Tibial artery (tissue), 4 donors: Measurements from ENCODE around the gene CC2D2A.
"Not testable (repeated sequence)": the region's sequence is repeated elsewhere in the genome, so short reads cannot be mapped to it uniquely, and the experiment has no call there.

ENCODE experiments used
- DNase-seq, 2 donors: peaks; one replicate each; pipeline ENCODE4 v3.0.0-alpha.2; 2019
- H3K27ac ChIP-seq, 2 donors: fragments of 200-600 bp; sonication (generic) in 1 of 2; 1 replicate in 1 of 2; 2 replicates in 1 of 2; pipeline ENCODE4 v1.5.1; 2018 to 2019; ENCODE audit warnings: mild to moderate bottlenecking in 1 of 2
- H3K27me3 ChIP-seq, 2 donors: fragments of 200-600 bp; sonication (generic) in 1 of 2; one replicate each; pipeline versions ENCODE4 v1.5.1 to v1.6.0; 2016 to 2019
- H3K36me3 ChIP-seq, 3 donors: fragments of 200-600 bp; sonication (generic) in 2 of 3; one replicate each; pipeline ENCODE4 v1.5.1; 2016 to 2019; ENCODE audit warnings: mild to moderate bottlenecking in 2 of 3
- H3K4me1 ChIP-seq, 4 donors: fragments of 200-600 bp; sonication (generic) in 2 of 4; 1 replicate in 3 of 4; 2 replicates in 1 of 4; pipeline ENCODE4 v1.5.1; 2016 to 2019
- H3K4me3 ChIP-seq, 2 donors: fragments of 200-600 bp; sonication (generic) in 1 of 2; 1 replicate in 1 of 2; 2 replicates in 1 of 2; pipeline ENCODE4 v1.5.1; 2018 to 2019; ENCODE audit warnings: mild to moderate bottlenecking in 2 of 2
- H3K9me3 ChIP-seq, 3 donors: fragments of 200-600 bp; sonication (generic) in 1 of 3; one replicate each; pipeline ENCODE4 v1.5.1; 2016 to 2019
- intact Hi-C: fragments of 100-400 bp; cut with DNase I; formaldehyde crosslinking; loops from one replicate; pipeline ENCODE4 v1.15.0; 2023; ENCODE audit warnings: low total_unique reads
- TF ChIP-seq, protein P1 (sequence below), 2 experiments: fragments of 200-600 bp in 1 of 2; fragments of 450-650 bp in 1 of 2; IDR thresholded peaks; one replicate each; pipeline ENCODE4 v1.5.1; 2017 to 2019; ENCODE audit warnings: antibody characterized with exemption in 2 of 2, mild to moderate bottlenecking in 1 of 2, moderate library complexity in 1 of 2

The CC2D2A gene

DNA sequence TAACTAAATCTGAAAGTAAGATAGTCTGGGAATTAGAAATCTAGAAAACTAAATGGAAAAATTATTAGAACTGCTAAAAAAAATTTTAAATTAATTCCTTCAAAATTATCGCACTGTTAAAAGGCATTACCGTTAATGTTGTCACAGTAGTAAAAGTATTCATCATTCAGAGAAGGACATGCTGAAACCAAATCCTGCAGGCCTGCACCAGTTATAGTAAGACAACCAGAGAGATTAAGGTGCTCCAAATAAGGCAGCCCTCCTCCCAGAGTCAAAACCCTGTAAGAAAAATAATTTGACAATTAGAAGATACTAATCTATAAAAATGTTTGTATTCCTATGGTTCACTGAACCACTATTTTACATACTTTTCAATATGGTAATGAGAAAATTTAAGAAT, 142.5 kb downstream of the CC2D2A start:
- TF ChIP-seq, protein P1, sequence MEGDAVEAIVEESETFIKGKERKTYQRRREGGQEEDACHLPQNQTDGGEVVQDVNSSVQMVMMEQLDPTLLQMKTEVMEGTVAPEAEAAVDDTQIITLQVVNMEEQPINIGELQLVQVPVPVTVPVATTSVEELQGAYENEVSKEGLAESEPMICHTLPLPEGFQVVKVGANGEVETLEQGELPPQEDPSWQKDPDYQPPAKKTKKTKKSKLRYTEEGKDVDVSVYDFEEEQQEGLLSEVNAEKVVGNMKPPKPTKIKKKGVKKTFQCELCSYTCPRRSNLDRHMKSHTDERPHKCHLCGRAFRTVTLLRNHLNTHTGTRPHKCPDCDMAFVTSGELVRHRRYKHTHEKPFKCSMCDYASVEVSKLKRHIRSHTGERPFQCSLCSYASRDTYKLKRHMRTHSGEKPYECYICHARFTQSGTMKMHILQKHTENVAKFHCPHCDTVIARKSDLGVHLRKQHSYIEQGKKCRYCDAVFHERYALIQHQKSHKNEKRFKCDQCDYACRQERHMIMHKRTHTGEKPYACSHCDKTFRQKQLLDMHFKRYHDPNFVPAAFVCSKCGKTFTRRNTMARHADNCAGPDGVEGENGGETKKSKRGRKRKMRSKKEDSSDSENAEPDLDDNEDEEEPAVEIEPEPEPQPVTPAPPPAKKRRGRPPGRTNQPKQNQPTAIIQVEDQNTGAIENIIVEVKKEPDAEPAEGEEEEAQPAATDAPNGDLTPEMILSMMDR (IDR thresholded peaks at IDR 0.05) = no peak

DNA sequence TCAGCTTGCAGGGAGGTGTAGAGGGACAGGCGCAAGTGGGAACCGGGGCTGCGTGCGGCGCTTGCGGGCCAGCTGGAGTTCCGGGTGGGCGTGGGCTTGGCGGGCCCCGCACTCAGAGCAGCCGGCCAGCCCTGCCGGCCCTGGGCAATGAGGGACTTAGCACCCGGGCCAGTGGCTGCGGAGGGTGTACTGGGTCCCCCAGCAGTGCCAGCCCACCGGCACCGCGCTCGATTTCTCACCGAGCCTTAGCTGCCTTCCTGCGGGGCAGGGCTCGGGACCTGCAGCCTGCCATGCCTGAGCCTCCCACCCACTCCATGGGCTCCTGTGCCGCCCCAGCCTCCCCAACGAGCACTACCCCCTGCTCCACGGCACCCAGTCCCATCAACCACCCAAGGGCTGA, 145.2 kb downstream of the CC2D2A start:
- Histone ChIP-seq H3K4me1 (peaks cover 0 to 11% (median 0%) of the 10 kb centered on the region in 4 donors), H3K36me3 (peaks cover 12 to 28% (median 19%) of the 10 kb centered on the region in 3 donors)
- intact Hi-C loops, H3K27me3 ChIP-seq, H3K27ac ChIP-seq, H3K4me3 ChIP-seq, H3K9me3 ChIP-seq, DNase-seq: not testable (repeated sequence)

More for the DNA sequence above, 142.5 kb downstream of the CC2D2A start:
- H3K4me3 ChIP-seq = no peak overlapping the region
- peaks cover 0 to 12% (median 11%) of the 10 kb centered on the region in 3 donors for H3K36me3 ChIP-seq
- no peaks in the 10 kb centered on the region for H3K27me3 ChIP-seq
- peaks cover 0 to 16% (median 0%) of the 10 kb centered on the region in 4 donors for H3K4me1 ChIP-seq
- no peak overlapping the region for H3K27ac ChIP-seq
- intact Hi-C loops = no loop called here
- DNase-seq = no peak
- no peaks in the 10 kb centered on the region for H3K9me3 ChIP-seq

DNA sequence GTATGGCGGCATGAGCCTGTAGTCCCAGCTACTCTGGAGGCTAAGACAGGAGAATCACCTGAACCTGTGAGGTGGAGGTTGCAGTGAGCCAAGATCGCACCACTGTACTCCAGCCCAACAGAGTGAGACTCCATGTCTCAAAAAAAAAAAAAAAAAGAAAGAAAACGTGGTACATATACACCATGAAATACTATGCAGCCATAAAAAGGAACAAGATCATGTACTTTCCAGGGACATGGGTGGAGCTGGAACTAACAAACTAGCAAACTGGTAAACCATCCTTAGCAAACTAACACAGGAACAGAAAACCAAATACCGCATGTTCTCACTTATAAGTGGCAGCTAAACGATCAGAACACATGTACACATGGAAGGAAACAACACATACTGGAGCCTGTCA, 147.7 kb downstream of the CC2D2A start:
- H3K27ac ChIP-seq, H3K27me3 ChIP-seq, H3K4me3 ChIP-seq, DNase-seq, intact Hi-C loops: not testable (repeated sequence)
- Histone ChIP-seq H3K9me3 (peaks cover 8 to 15% (median 10%) of the 10 kb centered on the region in 3 donors), H3K4me1 (peaks cover 0 to 14% (median 0%) of the 10 kb centered on the region in 4 donors), H3K36me3 (peaks cover 18 to 34% (median 22%) of the 10 kb centered on the region in 3 donors)

DNA sequence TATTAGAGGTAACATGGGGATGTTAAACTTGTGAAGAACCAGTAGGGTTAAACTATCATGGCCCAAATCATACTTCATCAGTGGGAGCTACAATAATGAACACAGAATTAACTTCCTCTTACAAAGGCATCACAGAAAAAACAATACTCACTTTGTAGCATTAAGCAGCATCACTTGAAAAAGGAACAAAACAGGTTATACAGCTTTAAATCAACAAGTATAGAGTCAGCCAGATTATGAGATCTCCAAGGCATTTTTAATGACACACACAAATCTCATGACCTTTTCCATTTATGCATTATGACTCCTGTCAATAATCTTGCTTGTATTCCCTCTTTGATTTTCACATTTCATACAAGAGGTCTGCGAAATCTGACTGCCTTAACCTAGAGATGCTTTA, 167.1 kb downstream of the CC2D2A start:
- intact Hi-C loops = no loop called here
- no peaks in the 10 kb centered on the region for H3K9me3 ChIP-seq
- peaks cover 0 to 8% (median 2%) of the 10 kb centered on the region in 4 donors for H3K4me1 ChIP-seq
- no peak overlapping the region for H3K27ac ChIP-seq
- no peak overlapping the region for H3K4me3 ChIP-seq
- H3K27me3 ChIP-seq = no peaks in the 10 kb centered on the region
- TF ChIP-seq, protein P1 (IDR thresholded peaks at IDR 0.05) = no peak
- no peak for DNase-seq
- H3K36me3 ChIP-seq = peaks cover 54 to 57% (median 57%) of the 10 kb centered on the region in 3 donors

DNA sequence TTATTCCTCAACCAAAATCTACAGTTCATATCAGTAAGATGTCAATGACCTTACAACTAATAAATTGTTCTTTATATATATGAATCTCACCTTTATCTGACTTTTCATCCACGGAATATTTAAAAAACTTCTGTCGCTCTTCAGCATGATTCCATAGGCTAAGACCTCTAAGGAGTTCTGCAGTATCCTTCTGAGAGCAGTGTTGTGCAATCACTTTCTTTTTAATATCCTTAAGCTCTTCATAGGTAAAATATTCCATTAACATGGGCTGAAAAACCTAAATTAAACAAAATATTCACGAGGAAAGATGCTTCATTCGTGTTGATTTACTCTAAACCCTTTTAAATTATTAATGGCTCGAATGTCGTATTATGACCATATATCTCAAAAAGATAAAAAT, 168.7 kb downstream of the CC2D2A start:
- H3K4me3 ChIP-seq = no peak overlapping the region
- H3K4me1 ChIP-seq = peaks cover 0 to 24% (median 4%) of the 10 kb centered on the region in 4 donors
- TF ChIP-seq, protein P1 (IDR thresholded peaks at IDR 0.05) = no peak
- no peak overlapping the region for H3K27ac ChIP-seq
- no peaks in the 10 kb centered on the region for H3K27me3 ChIP-seq
- H3K36me3 ChIP-seq = peaks cover 41 to 48% (median 45%) of the 10 kb centered on the region in 3 donors
- no peak for DNase-seq
- no peaks in the 10 kb centered on the region for H3K9me3 ChIP-seq
- intact Hi-C loops = no loop called here

DNA sequence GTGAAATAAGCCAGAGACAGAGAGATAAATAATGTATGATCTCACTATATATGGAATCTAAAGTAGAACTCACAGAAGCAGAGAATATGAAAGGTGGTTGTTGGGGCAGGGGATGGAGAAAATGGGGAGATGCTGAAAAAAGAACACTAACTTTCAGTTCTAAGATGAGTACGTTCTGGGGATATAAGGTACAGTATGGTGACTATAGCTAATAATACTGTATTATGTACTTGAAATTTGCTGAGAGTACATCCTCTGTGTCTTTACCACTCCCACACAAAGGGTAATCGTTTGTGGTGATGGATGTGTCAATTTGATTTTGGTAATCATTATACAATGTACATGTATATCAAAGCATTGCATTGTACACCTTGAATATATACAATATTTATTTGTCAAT, 178.9 kb downstream of the CC2D2A start:
- no peaks in the 10 kb centered on the region for H3K27me3 ChIP-seq
- intact Hi-C loops = no loop called here
- TF ChIP-seq, protein P1 (IDR thresholded peaks at IDR 0.05) = no peak
- no peaks in the 10 kb centered on the region for H3K36me3 ChIP-seq
- H3K9me3 ChIP-seq = no peaks in the 10 kb centered on the region
- DNase-seq = no peak
- H3K4me1 ChIP-seq = peaks cover 0 to 95% (median 41%) of the 10 kb centered on the region in 4 donors
- H3K4me3 ChIP-seq = no peak overlapping the region
- no peak overlapping the region for H3K27ac ChIP-seq
